Neural crest cell (in vitro differentiated cells): ENCODE measurements around the gene HSPB8. TPM values are rescaled to one million over a fixed set of nuclear protein-coding genes. Genes with fewer than 3 reads are reported as not detected.

Source experiments
- DNase-seq: peaks from one replicate; pipeline ENCODE4 v3.0.0; 2021; ENCODE audit warnings: low read depth, mixed read lengths, low spot score
- H3K27ac Mint-ChIP-seq: one replicate; pipeline ENCODE4 v1.8.0; 2021; ENCODE audit warnings: mild to moderate bottlenecking, mixed read lengths; ENCODE audit not compliant: unreplicated experiment
- H3K27me3 Mint-ChIP-seq: 2 replicates; pipeline ENCODE4 v1.8.0; 2021; ENCODE audit warnings: low read depth, mild to moderate bottlenecking, mixed read lengths
- H3K36me3 Mint-ChIP-seq: 2 replicates; pipeline ENCODE4 v1.8.0; 2021; ENCODE audit warnings: low read depth, mild to moderate bottlenecking, mixed read lengths
- H3K4me1 Mint-ChIP-seq: 2 replicates; pipeline ENCODE4 v1.8.0; 2021; ENCODE audit warnings: mixed read lengths
- H3K4me3 Mint-ChIP-seq: one replicate; pipeline ENCODE4 v1.8.0; 2021; ENCODE audit warnings: mild to moderate bottlenecking, mixed read lengths
- H3K9me3 Mint-ChIP-seq: 2 replicates; pipeline ENCODE4 v1.8.0; 2021; ENCODE audit warnings: mixed read lengths
- total RNA-seq: library from RNA; stranded (reverse); gene quantifications from 2 replicates; pipeline ENCODE4 v1.2.1, GENCODE V29; 2021
- TF ChIP-seq, protein P1 (sequence below): fragments of 200-600 bp; sonication (generic); conservative IDR thresholded peaks from 2 replicates; pipeline ENCODE4 v1.5.0; 2021; ENCODE audit warnings: antibody characterized with exemption, mild to moderate bottlenecking

The HSPB8 gene
- total RNA-seq, 1 donor from 2014 or later: 0.58 TPM

DNA sequence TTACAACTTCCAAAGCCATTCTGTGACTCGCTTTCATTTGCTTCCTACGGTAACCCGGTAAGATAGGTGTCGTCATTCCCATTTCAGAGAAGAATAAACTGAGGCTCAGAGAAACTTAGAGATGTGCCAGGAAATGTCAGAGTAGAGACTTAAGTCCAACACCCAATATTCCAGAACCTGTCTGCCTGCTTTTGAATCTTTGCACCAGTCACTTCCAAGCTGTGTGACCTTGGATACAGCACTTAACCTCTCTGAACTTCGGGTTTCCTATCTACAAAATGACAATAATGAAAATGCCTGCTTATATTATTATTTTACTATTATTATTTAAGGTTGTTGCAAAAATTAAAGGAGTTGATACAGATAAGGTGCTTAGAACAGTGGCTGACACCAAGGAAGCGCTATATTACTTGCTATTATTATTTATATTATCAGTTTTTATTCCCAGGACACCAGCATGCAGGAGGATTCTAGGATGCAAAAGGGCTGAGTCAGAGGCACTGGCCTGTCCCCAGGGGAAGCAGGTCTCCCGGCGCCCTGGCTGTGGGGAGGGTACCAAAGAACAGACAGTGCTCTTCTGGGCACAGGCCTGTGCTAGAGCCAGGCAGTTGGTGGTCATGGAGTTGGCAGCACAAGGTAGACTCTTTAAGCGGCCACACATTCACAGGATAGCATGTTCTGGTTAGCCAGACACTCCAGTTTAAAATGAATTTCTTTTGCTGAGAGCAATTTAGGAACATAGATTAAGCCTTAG is 5.4 kb downstream of the HSPB8 start:
- no peak for DNase-seq
- Mint-ChIP-seq H3K27ac (no peak overlapping the region), H3K9me3 (no peaks in the 10 kb centered on the region), H3K36me3 (no peaks in the 10 kb centered on the region), H3K4me3 (no peak overlapping the region), H3K4me1 (peaks cover 9% of the 10 kb centered on the region), H3K27me3 (no peaks in the 10 kb centered on the region)
- TF ChIP-seq, protein P1, sequence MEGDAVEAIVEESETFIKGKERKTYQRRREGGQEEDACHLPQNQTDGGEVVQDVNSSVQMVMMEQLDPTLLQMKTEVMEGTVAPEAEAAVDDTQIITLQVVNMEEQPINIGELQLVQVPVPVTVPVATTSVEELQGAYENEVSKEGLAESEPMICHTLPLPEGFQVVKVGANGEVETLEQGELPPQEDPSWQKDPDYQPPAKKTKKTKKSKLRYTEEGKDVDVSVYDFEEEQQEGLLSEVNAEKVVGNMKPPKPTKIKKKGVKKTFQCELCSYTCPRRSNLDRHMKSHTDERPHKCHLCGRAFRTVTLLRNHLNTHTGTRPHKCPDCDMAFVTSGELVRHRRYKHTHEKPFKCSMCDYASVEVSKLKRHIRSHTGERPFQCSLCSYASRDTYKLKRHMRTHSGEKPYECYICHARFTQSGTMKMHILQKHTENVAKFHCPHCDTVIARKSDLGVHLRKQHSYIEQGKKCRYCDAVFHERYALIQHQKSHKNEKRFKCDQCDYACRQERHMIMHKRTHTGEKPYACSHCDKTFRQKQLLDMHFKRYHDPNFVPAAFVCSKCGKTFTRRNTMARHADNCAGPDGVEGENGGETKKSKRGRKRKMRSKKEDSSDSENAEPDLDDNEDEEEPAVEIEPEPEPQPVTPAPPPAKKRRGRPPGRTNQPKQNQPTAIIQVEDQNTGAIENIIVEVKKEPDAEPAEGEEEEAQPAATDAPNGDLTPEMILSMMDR: no peak

DNA sequence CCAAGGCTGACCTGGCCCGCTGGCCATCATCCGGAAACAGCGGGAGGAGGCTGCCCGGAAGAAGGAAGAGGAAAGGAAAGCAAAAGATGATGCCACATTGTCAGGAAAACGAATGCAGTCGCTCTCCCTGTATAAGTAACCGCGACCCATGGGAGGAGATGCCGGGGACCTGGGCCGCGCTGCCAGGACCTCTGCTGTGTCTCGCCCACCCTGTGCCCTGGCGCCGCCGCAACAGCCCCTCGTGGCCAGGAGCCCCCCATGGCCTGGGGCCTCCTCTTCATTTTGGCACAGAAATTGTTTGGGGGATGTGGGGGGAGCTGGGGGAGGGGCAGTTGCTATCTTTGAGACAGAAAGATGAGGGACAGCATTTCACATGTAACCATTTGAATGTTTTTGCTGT is 16.5 kb downstream of the HSPB8 start:
- Mint-ChIP-seq H3K4me3 (no peak overlapping the region), H3K4me1 (peaks cover 5% of the 10 kb centered on the region), H3K36me3 (no peaks in the 10 kb centered on the region), H3K9me3 (no peaks in the 10 kb centered on the region), H3K27ac (no peak overlapping the region), H3K27me3 (no peaks in the 10 kb centered on the region)
- TF ChIP-seq, protein P1: no peak
- DNase-seq: no peak

DNA sequence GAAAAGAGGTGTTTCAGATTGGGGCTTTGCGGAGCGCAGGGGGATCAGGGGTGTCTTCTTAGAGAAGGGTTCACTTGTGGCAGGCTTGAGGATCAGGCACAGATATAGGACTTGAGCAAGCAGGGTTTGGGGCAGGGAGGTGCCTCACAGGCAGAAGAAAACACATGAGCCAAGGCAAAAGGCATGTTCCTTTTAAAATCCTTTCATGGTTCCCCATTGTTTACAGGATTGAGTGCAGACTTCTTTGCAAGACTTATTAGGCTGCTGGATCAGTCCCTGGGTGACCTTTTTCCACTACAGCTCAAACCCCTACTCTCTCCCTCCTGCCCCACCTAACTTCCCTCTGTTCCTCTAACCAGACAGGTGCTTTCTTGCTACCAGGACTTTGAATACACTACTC is 19.7 kb downstream of the HSPB8 start:
- no peaks in the 10 kb centered on the region for H3K27me3 Mint-ChIP-seq
- H3K36me3 Mint-ChIP-seq: no peaks in the 10 kb centered on the region
- TF ChIP-seq, protein P1: no peak
- DNase-seq: no peak
- H3K9me3 Mint-ChIP-seq: no peaks in the 10 kb centered on the region
- H3K4me1 Mint-ChIP-seq: peaks cover 5% of the 10 kb centered on the region
- no peak overlapping the region for H3K4me3 Mint-ChIP-seq
- H3K27ac Mint-ChIP-seq: peak overlapping the region; percentile 78

DNA sequence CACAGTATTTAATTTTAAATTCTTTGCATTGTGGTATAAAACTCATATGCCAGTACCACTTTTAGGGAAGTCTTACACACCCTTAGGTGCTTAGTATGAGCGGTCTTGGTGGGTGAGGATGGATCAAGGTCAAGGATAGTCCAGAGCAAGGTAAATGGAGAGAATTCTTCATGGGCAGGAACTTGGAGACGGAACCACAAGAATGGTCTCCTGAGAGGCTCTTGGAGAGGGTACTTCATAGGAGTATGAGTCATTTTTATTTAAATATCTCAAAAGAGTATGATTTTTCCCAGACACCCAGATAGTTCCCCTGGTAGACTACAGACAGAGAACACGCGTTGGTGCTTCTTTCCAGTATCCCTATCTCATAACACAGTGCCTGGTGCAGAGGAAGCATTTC is 21.9 kb downstream of the HSPB8 start:
- H3K4me3 Mint-ChIP-seq: no peak overlapping the region
- H3K27ac Mint-ChIP-seq: no peak overlapping the region
- no peaks in the 10 kb centered on the region for H3K9me3 Mint-ChIP-seq
- H3K36me3 Mint-ChIP-seq: no peaks in the 10 kb centered on the region
- TF ChIP-seq, protein P1: no peak
- H3K4me1 Mint-ChIP-seq: peaks cover 10% of the 10 kb centered on the region
- no peaks in the 10 kb centered on the region for H3K27me3 Mint-ChIP-seq
- DNase-seq: no peak

DNA sequence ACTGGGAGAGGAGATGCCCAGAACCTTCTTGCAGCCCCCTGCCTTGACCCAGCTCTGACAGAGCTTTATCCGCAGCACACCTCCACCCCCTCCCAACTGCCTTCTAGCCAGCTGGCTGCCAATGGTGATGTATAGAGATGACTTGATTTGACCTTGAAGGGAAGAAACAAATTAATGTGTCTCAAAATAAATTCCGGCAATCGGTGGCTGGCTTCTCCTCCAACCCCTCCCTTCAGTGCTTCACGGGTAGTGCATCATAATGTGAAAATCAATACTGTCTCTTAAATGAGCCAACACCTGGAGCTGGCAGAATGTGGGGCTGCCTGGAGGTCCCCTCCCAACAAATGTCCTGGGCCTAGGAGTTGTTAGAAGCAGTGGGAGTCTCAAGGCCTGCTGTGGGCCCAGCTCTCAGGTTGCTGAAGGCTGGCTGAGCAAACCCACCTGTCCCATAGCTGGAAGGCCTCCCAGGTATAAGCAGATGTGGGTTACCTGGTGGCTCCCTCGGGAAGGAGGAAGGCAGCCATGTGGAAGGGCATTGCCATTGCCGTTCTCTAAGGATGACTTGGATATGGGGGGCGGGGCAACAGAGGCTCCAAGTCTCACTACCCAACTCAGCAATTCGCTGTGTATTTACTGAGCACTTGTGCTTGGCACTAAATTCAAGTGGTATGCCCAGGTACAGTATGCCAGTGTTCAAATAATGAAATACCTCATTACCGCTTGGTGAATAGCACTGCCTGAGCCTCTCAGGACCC is 23.2 kb downstream of the HSPB8 start:
- peaks cover 13% of the 10 kb centered on the region for H3K4me1 Mint-ChIP-seq
- TF ChIP-seq, protein P1: no peak
- no peak overlapping the region for H3K27ac Mint-ChIP-seq
- no peaks in the 10 kb centered on the region for H3K27me3 Mint-ChIP-seq
- no peak overlapping the region for H3K4me3 Mint-ChIP-seq
- DNase-seq: no peak
- no peaks in the 10 kb centered on the region for H3K9me3 Mint-ChIP-seq
- no peaks in the 10 kb centered on the region for H3K36me3 Mint-ChIP-seq
